Measurements from ENCODE around the gene EXOSC5. TPM values are rescaled to one million over a fixed set of nuclear protein-coding genes. Genes with fewer than 3 reads are reported as not detected.

EXOSC5 gene
- polyA plus RNA-seq, 1 of the 3 experiments (the other 2 are of a cell fraction), result 74.1 TPM

DNA sequence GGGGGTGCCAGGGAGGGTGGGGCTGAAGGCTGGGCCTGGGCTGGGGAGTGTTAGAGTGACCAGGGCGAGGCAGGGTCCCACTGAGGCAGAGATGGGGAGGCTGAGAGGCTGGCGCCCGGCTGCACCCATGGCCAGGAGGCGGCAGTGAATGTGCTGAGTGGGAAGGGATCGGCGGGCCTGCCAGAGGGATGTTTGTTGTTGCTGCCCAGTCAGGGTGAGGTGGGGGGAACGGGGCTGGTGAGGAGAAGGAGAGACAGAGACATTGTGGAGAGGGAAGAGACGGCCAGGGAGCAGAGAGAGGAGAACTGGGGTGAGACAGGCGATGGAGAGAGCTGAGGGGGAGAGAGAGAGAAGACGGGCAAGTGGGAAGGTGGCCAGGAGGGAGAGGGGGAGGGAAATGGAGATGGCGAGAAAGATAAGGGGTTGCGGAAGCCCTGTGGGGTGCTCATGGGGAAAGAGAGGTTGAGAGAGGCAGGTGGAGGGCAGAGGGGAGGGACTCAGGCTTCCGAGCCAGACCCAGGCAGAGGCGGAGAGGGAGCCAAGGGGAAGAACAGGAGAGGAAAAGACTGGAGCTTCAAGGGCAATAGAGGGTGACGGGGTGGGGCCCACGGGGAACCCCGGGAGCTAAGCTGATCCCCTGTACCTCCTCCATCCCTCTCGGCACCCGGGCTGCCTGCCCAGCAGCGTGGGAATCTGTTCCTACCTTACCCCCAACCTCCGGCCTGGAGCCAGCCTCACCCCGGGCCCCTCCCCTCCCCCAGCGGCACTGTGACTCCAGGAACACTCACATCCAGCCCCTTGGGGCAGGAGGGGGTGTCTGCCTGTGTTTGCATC, 30.7 kb upstream of the EXOSC5 start:
- H4K20me1 ChIP-seq (ENCODE audit: insufficient read depth), result no peaks in the 10 kb centered on the region
- no peak overlapping the region; a peak in 1 of 4 replicates for H3K27ac ChIP-seq (ENCODE audit: low read depth in 2 of 2, low read length in 1 of 2)
- no peaks in the 10 kb centered on the region for H3K27me3 ChIP-seq (ENCODE audit: insufficient read depth)
- H3K9ac ChIP-seq, result no peak overlapping the region
- TF ChIP-seq FOXJ3 (CRISPR knock-in tag; IDR thresholded peaks at IDR 0.05) (no peak), GABPA (IDR thresholded peaks at IDR 0.05; ENCODE audit: low read depth) (no peak)
- H3K4me1 ChIP-seq (ENCODE audit: control insufficient read depth in 1 of 2, insufficient read depth in 2 of 2, low read depth in 1 of 2, low read length in 1 of 2), result peaks cover 0 to 7% of the 10 kb centered on the region in 2 experiments; a peak in 1 of 4 replicates
- peaks cover 0 to 20% of the 10 kb centered on the region in 2 experiments for H3K36me3 ChIP-seq (replicated peaks in 1 of 2; ENCODE audit: control insufficient read depth in 1 of 2, insufficient read depth in 2 of 2, low read length in 1 of 2)
- no peaks in the 10 kb centered on the region for H3K9me3 ChIP-seq
- H3F3A ChIP-seq (replicated peaks; ENCODE audit: insufficient read depth), result peaks cover 6% of the 10 kb centered on the region
- CTCF ChIA-PET, result interaction anchor here (1.3 to 1.7 kb wide), 4 partner anchors 11 to 169 kb away, joined by 3 to 9 read pairs (median 4); partner anchors contain the start of gene DMAC2
- no peak overlapping the region for H2AFZ ChIP-seq (ENCODE audit: low read depth)
- 74% methylated on average over 23 of the region's 23 CpGs for WGBS (ENCODE audit: low lambda C conversion rate)
- no peak overlapping the region for H3K4me2 ChIP-seq
- H3K9me2 ChIP-seq, result no peaks in the 10 kb centered on the region
- peak; percentile 56 for DNase-seq
- no peaks in the 10 kb centered on the region for H3K79me2 ChIP-seq (ENCODE audit: insufficient read depth)
- POLR2A ChIA-PET, result interaction anchor here (1.0 to 1.5 kb wide), 2 partner anchors 12 kb away, joined by 6 to 7 read pairs; partner anchors contain the start of gene DMAC2
- no peak overlapping the region for H3K4me3 ChIP-seq (ENCODE audit: low read depth in 2 of 2, low read length in 1 of 2)

DNA sequence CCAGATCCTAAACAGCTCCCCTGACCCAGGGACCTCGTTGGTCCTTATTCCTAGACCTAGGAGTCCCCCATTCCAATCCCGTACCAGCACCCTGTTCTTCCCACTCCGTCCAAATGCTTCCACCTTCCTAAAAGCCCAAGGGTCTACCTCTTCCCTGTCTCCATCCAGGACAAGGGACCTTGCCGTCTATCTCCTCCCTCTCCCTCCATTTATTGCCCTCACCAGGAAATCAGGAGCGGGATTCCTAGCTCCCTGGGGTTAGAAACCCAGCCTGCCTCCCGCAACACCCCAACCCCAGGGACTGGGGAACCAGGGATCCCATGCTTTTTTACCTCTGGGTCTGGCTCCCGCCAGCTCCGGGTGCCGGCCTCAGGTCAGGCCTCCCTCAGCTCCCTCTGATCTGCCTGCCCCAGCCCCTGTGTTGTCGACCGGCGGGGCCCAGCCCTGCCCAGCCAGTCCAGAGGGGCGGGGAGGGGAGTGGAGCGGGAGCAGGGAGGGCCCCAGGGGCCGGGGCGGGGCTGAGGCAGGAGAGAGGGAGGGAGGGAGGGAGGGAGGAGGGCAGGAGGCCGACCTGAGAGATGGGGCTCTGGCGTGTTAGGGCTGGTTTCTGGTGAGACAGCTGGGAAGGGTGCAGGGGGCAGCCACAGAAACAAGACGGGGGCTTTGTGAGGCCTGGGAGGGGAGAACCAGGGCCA, 29.9 kb upstream of the EXOSC5 start, which contains the start of gene B3GNT8:
B3GNT8 (minus strand) TSS at position 423 of the 695 bp plus-strand sequence. CDS start 596 bp downstream, outside the sequence.
- TF ChIP-seq, protein P1, sequence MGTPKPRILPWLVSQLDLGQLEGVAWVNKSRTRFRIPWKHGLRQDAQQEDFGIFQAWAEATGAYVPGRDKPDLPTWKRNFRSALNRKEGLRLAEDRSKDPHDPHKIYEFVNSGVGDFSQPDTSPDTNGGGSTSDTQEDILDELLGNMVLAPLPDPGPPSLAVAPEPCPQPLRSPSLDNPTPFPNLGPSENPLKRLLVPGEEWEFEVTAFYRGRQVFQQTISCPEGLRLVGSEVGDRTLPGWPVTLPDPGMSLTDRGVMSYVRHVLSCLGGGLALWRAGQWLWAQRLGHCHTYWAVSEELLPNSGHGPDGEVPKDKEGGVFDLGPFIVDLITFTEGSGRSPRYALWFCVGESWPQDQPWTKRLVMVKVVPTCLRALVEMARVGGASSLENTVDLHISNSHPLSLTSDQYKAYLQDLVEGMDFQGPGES (IDR thresholded peaks at IDR 0.05; ENCODE audit: low read depth, low read length), result no peak
- TF ChIP-seq, protein P2, sequence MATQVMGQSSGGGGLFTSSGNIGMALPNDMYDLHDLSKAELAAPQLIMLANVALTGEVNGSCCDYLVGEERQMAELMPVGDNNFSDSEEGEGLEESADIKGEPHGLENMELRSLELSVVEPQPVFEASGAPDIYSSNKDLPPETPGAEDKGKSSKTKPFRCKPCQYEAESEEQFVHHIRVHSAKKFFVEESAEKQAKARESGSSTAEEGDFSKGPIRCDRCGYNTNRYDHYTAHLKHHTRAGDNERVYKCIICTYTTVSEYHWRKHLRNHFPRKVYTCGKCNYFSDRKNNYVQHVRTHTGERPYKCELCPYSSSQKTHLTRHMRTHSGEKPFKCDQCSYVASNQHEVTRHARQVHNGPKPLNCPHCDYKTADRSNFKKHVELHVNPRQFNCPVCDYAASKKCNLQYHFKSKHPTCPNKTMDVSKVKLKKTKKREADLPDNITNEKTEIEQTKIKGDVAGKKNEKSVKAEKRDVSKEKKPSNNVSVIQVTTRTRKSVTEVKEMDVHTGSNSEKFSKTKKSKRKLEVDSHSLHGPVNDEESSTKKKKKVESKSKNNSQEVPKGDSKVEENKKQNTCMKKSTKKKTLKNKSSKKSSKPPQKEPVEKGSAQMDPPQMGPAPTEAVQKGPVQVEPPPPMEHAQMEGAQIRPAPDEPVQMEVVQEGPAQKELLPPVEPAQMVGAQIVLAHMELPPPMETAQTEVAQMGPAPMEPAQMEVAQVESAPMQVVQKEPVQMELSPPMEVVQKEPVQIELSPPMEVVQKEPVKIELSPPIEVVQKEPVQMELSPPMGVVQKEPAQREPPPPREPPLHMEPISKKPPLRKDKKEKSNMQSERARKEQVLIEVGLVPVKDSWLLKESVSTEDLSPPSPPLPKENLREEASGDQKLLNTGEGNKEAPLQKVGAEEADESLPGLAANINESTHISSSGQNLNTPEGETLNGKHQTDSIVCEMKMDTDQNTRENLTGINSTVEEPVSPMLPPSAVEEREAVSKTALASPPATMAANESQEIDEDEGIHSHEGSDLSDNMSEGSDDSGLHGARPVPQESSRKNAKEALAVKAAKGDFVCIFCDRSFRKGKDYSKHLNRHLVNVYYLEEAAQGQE (IDR thresholded peaks at IDR 0.05; ENCODE audit: low read depth, low read length), result no peak
- TF ChIP-seq FOSL2 (IDR thresholded peaks at IDR 0.05; ENCODE audit: borderline replicate concordance, low read depth), result no peak
- TF ChIP-seq EZH2phosphoT487 (IDR thresholded peaks at IDR 0.05; ENCODE audit: borderline replicate concordance, low read depth), result no peak
- no peak for TF ChIP-seq RXRA (IDR thresholded peaks at IDR 0.05; ENCODE audit: borderline replicate concordance, low read depth)
- no peak for TF ChIP-seq YY1 (IDR thresholded peaks at IDR 0.05; ENCODE audit: low read depth)
- no peak for TF ChIP-seq TEAD4 (IDR thresholded peaks at IDR 0.05; ENCODE audit: borderline replicate concordance, insufficient read depth)
- TF ChIP-seq NFIC (IDR thresholded peaks at IDR 0.05; ENCODE audit: borderline replicate concordance), result no peak
- TF ChIP-seq, protein P3, sequence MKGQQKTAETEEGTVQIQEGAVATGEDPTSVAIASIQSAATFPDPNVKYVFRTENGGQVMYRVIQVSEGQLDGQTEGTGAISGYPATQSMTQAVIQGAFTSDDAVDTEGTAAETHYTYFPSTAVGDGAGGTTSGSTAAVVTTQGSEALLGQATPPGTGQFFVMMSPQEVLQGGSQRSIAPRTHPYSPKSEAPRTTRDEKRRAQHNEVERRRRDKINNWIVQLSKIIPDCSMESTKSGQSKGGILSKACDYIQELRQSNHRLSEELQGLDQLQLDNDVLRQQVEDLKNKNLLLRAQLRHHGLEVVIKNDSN (IDR thresholded peaks at IDR 0.05; ENCODE audit: borderline replicate concordance, low read depth), result no peak
- no peak for TF ChIP-seq JUND (IDR thresholded peaks at IDR 0.05)
- TF ChIP-seq MXI1 (IDR thresholded peaks at IDR 0.05; ENCODE audit: low read depth, low read length), result no peak
- TF ChIP-seq TCF12 (IDR thresholded peaks at IDR 0.05), result no peak
- Histone ChIP-seq H3K4me1 (ENCODE audit: control insufficient read depth in 1 of 2, insufficient read depth in 2 of 2, low read depth in 1 of 2, low read length in 1 of 2) (peaks cover 0 to 7% of the 10 kb centered on the region in 2 experiments; a peak in 1 of 4 replicates), H3K4me2 (no peak within 1 kb of the TSS), H4K20me1 (ENCODE audit: insufficient read depth) (no peaks in the 10 kb centered on the region), H3F3A (replicated peaks; ENCODE audit: insufficient read depth) (peaks cover 6% of the 10 kb centered on the region), H3K27ac (ENCODE audit: low read depth in 2 of 2, low read length in 1 of 2) (no peak within 1 kb of the TSS; a peak in 1 of 4 replicates), H3K36me3 (replicated peaks in 1 of 2; ENCODE audit: control insufficient read depth in 1 of 2, insufficient read depth in 2 of 2, low read length in 1 of 2) (peaks cover 0 to 25% of the 10 kb centered on the region in 2 experiments), H3K9me3 (no peaks in the 10 kb centered on the region), H3K27me3 (ENCODE audit: insufficient read depth) (no peaks in the 10 kb centered on the region), H3K79me2 (ENCODE audit: insufficient read depth) (no peaks in the 10 kb centered on the region), H3K9ac (no peak within 1 kb of the TSS), H3K4me3 (ENCODE audit: low read depth in 2 of 2, low read length in 1 of 2) (no peak within 1 kb of the TSS), H3K9me2 (no peaks in the 10 kb centered on the region), H2AFZ (ENCODE audit: low read depth) (no peak within 1 kb of the TSS)
- DNase-seq, result peak; percentile 71
- 68% methylated on average over 19 of the region's 19 CpGs for WGBS (ENCODE audit: low lambda C conversion rate)
- ChIA-PET POLR2A (interaction anchor here (1.0 kb wide), 1 partner anchor 13 kb away, joined by 6 read pairs; the partner anchor contains the start of gene DMAC2), CTCF (interaction anchor here (1.3 kb wide), 3 partner anchors 12 to 170 kb away, joined by 3 to 5 read pairs (median 4); partner anchors contain the start of gene DMAC2)

Data from SK-N-SH (cell line).